HepG2 (cell line): ENCODE results near the gene WWP2. TPM values are rescaled to one million over a fixed set of nuclear protein-coding genes. Genes with fewer than 3 reads are reported as not detected.

ENCODE experiments used
- ATAC-seq: fragments of 200-7000 bp; cut with Tn5 transposase; 3 replicates; pipeline ENCODE4 v1.9.1; 2020; ENCODE audit warnings: mild to moderate bottlenecking, moderate library complexity
- BruUV-seq: library from RNA; stranded (reverse); fragments of 400-500 nt; replicated peaks from 2 replicates; lab custom pipeline; 2021; lab: Mats Ljungman, UMichigan
- CTCF ChIA-PET: fragments of 300-600 bp; formaldehyde crosslinking; extraction: SDS; loops from one replicate; lab custom pipeline; 2021; ENCODE audit warnings: low total read pairs, inconsistent platforms, low intra/inter-chr PET ratio; lab: Yijun Ruan, JAX
- POLR2A ChIA-PET: fragments of 350-600 bp; sonication (Branson Sonifier 250); formaldehyde crosslinking; loops from one replicate; lab custom pipeline; 2020; ENCODE audit warnings: antibody characterized with exemption, inconsistent platforms; lab: Yijun Ruan, JAX
- DNase-seq: peaks from one replicate; pipeline ENCODE4 v3.0.0-alpha.2; 2015; ENCODE audit warnings: low spot score
- FAIRE-seq: peaks from 3 replicates; lab custom pipeline; 2011; peaks lifted over from hg19 to GRCh38; lab: Jason Lieb, UNC
- H2AFZ ChIP-seq: one replicate; pipeline ENCODE4 v1.6.1; 2011; ENCODE audit warnings: low read length, inconsistent platforms
- H3K27ac ChIP-seq: fragments of 300-600 bp; 3 replicates; pipeline ENCODE4 v1.8.0; 2011; ENCODE audit warnings: mixed run types, mild to moderate bottlenecking, mixed read lengths, low read length, inconsistent platforms; ENCODE audit not compliant: insufficient read depth; ENCODE audit errors: extremely low read length
- H3K27me3 ChIP-seq, 2 experiments: fragments of 200-600 bp in 1 of 2; 2 replicates in 1 of 2; 3 replicates in 1 of 2; pipeline versions ENCODE4 v1.6.0 to v1.8.0; 2011; ENCODE audit warnings: low read length in 2 of 2, mild to moderate bottlenecking in 2 of 2, moderate library complexity in 2 of 2, inconsistent platforms in 1 of 2; ENCODE audit not compliant: insufficient read depth in 2 of 2, control insufficient read depth in 1 of 2
- H3K36me3 ChIP-seq, 2 experiments: fragments of 200-600 bp in 1 of 2; replicated peaks in 1 of 2; 2 replicates in 1 of 2; 3 replicates in 1 of 2; pipeline versions ENCODE4 v1.5.1 to v1.8.0; 2011; ENCODE audit warnings: low read length in 2 of 2, inconsistent platforms in 1 of 2; ENCODE audit not compliant: insufficient read depth in 2 of 2, control insufficient read depth in 1 of 2
- H3K4me1 ChIP-seq: 2 replicates; pipeline ENCODE4 v1.5.1; 2012; ENCODE audit warnings: low read length, inconsistent platforms; ENCODE audit not compliant: insufficient read depth
- H3K4me2 ChIP-seq: 2 replicates; pipeline ENCODE4 v1.6.0; 2011; ENCODE audit warnings: low read depth, low read length, inconsistent platforms
- H3K4me3 ChIP-seq, 3 experiments: fragments of 200-600 bp in 1 of 3; sonication (generic), shearing (Covaris generic) in 1 of 3; replicated peaks in 1 of 3; 2 replicates each; pipeline ENCODE4 v1.5.1; 2011 to 2016; ENCODE audit warnings: low read length in 3 of 3, inconsistent platforms in 2 of 3, low read depth in 2 of 3, mild to moderate bottlenecking in 2 of 3, control low read depth in 1 of 3, mixed read lengths in 1 of 3; ENCODE audit not compliant: insufficient read depth in 1 of 3
- H3K79me2 ChIP-seq: one replicate; pipeline ENCODE4 v1.6.1; 2011; ENCODE audit warnings: low read length, inconsistent platforms; ENCODE audit not compliant: insufficient read depth
- H3K9ac ChIP-seq: 2 replicates; pipeline ENCODE4 v1.6.0; 2011; ENCODE audit warnings: mild to moderate bottlenecking, low read depth, low read length, inconsistent platforms; ENCODE audit not compliant: insufficient read depth
- H3K9me3 ChIP-seq: 2 replicates; pipeline ENCODE4 v1.5.1; 2012; ENCODE audit warnings: mild to moderate bottlenecking, low read length
- H4K20me1 ChIP-seq: 2 replicates; pipeline ENCODE4 v1.6.0; 2011; ENCODE audit warnings: inconsistent platforms, mild to moderate bottlenecking, low read length, moderate library complexity; ENCODE audit not compliant: insufficient read depth
- CC2D1A ChIP-seq: sonication (generic); formaldehyde crosslinking; IDR thresholded peaks from 2 replicates; pipeline ENCODE4 v1.8.1; 2023; ENCODE audit warnings: mild to moderate bottlenecking, missing genetic modification reagents
- CENPT ChIP-seq: sonication (generic); formaldehyde crosslinking; IDR thresholded peaks from 2 replicates; pipeline ENCODE4 v1.8.0; 2022; ENCODE audit warnings: low read depth, mild to moderate bottlenecking, moderate library complexity, missing genetic modification reagents
- FOSL1 ChIP-seq: sonication (generic); formaldehyde crosslinking; IDR thresholded peaks from 2 replicates; pipeline ENCODE4 v1.9.0; 2021; ENCODE audit warnings: missing genetic modification reagents, borderline replicate concordance
- MATR3 ChIP-seq: sonication (generic); formaldehyde crosslinking; IDR thresholded peaks from 2 replicates; pipeline ENCODE4 v1.4.0; 2020; ENCODE audit warnings: missing genetic modification reagents
- MLLT10 ChIP-seq: sonication (generic); formaldehyde crosslinking; IDR thresholded peaks from 2 replicates; pipeline ENCODE4 v1.4.0; 2020; ENCODE audit warnings: missing genetic modification reagents
- MYC ChIP-seq: sonication (generic); formaldehyde crosslinking; IDR thresholded peaks from 2 replicates; pipeline ENCODE4 v1.9.0; 2021; ENCODE audit warnings: missing genetic modification reagents, borderline replicate concordance
- REL ChIP-seq: sonication (generic); formaldehyde crosslinking; conservative IDR thresholded peaks from 2 replicates; pipeline ENCODE4 v1.8.0; 2022; ENCODE audit warnings: mild to moderate bottlenecking, missing genetic modification reagents, moderate library complexity
- SAP130 ChIP-seq: IDR thresholded peaks from 2 replicates; pipeline ENCODE4 v1.6.1; 2016; ENCODE audit warnings: low read depth
- SIN3B ChIP-seq: fragments of 150-350 bp; IDR thresholded peaks from 2 replicates; pipeline ENCODE4 v1.6.1; 2014; ENCODE audit warnings: low read length
- TBX2 ChIP-seq: sonication (generic); formaldehyde crosslinking; IDR thresholded peaks from 2 replicates; pipeline ENCODE4 v1.5.0; 2020; ENCODE audit warnings: missing genetic modification reagents, mild to moderate bottlenecking, borderline replicate concordance
- WIZ ChIP-seq: sonication (generic); formaldehyde crosslinking; IDR thresholded peaks from 2 replicates; pipeline ENCODE4 v1.5.1; 2020; ENCODE audit warnings: mild to moderate bottlenecking, missing genetic modification reagents
- ZC3H4 ChIP-seq: sonication (generic); formaldehyde crosslinking; IDR thresholded peaks from 2 replicates; pipeline ENCODE4 v1.4.0; 2020; ENCODE audit warnings: missing genetic modification reagents, borderline replicate concordance
- ZFP36L1 ChIP-seq: sonication (generic); formaldehyde crosslinking; IDR thresholded peaks from 2 replicates; pipeline ENCODE4 v1.8.0; 2022; ENCODE audit warnings: mild to moderate bottlenecking, missing genetic modification reagents, moderate library complexity
- ZNF205 ChIP-seq: IDR thresholded peaks from 2 replicates; pipeline ENCODE4 v1.6.1; 2018; ENCODE audit warnings: missing biosample characterization, missing genetic modification reagents
- ZNF44 ChIP-seq: sonication (generic); formaldehyde crosslinking; IDR thresholded peaks from 2 replicates; pipeline ENCODE4 v1.5.1; 2020; ENCODE audit warnings: mild to moderate bottlenecking, missing genetic modification reagents
- ZNF547 ChIP-seq: sonication (generic); formaldehyde crosslinking; IDR thresholded peaks from 2 replicates; pipeline ENCODE4 v1.5.1; 2020; ENCODE audit warnings: mild to moderate bottlenecking, missing genetic modification reagents
- WGBS: methylation state at CpG from one replicate; pipeline ENCODE4 v1.1.6; 2017; ENCODE audit warnings: low lambda C conversion rate; 5-methylcytosine and 5-hydroxymethylcytosine counted together
- in situ Hi-C: cut with HindIII; loops from 2 replicates; pipeline ENCODE4 v1.10.0; 2017; ENCODE audit warnings: low pct_unique_long_range_greater_than_20kb; ENCODE audit not compliant: extremely low pct_ligation_motif_present
- intact Hi-C: fragments of 100-400 bp; cut with micrococcal nuclease; formaldehyde crosslinking; loops from one replicate; pipeline ENCODE4 v1.10.0; 2022; ENCODE audit not compliant: unreplicated experiment
- polyA plus RNA-seq, 8 experiments: library from polyadenylated mRNA; depleted of rRNA in 3 of 8; stranded (reverse) in 7 of 8; unstranded in 1 of 8; fragments of >200 nt; fragmentation: Illumina TruSeq in 4 of 8; extraction: Trizol in 4 of 8; gene quantifications; 2 replicates each; pipeline versions ENCODE4 v1.2.1 to v1.2.3, GENCODE V29; 2011 to 2016; ENCODE audit warnings: low read depth in 4 of 8, missing spikeins in 1 of 8, mixed read lengths in 1 of 8; ENCODE audit not compliant: insufficient read depth in 1 of 8
- total RNA-seq, 5 experiments: library from RNA; depleted of rRNA; stranded (reverse); fragments of >200 nt; fragmentation: Illumina TruSeq; extraction: Trizol; gene quantifications; 2 replicates each; pipeline ENCODE4 v1.2.3, GENCODE V29; 2016; ENCODE audit warnings: low read depth in 1 of 5
- TF ChIP-seq, protein P1 (sequence below): IDR thresholded peaks from 2 replicates; pipeline ENCODE4 v1.6.1; 2016; ENCODE audit warnings: mild to moderate bottlenecking
- TF ChIP-seq, protein P2 (sequence below): sonication (generic); formaldehyde crosslinking; IDR thresholded peaks from 2 replicates; pipeline ENCODE4 v1.4.0; 2020; ENCODE audit warnings: mild to moderate bottlenecking, low read depth, missing genetic modification reagents

Gene WWP2
- total and polyA plus RNA-seq, 2 of the 13 experiments (the other 11 are each of a cell fraction or from before 2014, with no cell fraction given), result 11.4 to 28.2 TPM

DNA sequence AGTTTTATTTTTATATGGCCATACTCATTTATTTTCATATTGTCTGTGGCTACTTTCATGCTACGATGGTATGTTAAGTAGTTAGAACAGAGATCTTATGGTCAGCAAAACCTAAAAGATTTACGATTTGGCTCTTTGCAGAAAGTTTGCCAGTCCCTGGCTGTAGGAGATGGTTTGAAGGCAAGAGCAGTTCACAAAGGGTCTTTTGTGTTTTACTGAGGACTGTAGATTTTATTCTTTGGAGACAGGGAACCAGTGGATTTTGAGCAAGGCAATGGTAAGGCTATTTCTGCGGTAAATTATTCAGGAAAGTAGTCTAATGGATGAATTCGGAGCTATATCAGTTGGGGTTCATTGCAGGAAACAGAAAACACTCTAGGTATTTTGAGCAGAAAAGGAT, 90.7 kb downstream of the WWP2 start (continued):
- no peak for TF ChIP-seq MATR3
- TF ChIP-seq, all 625 proteins: peak for 0

- H3K4me3 ChIP-seq, result no peak overlapping the region
- no peaks in the 10 kb centered on the region for H3K79me2 ChIP-seq
- 97% methylated on average over 6 of the region's 6 CpGs for WGBS
- TF ChIP-seq ZNF547 (CRISPR knock-in tag), result no peak
- no peak for TF ChIP-seq FOSL1 (CRISPR knock-in tag)
- TF ChIP-seq, protein P1, sequence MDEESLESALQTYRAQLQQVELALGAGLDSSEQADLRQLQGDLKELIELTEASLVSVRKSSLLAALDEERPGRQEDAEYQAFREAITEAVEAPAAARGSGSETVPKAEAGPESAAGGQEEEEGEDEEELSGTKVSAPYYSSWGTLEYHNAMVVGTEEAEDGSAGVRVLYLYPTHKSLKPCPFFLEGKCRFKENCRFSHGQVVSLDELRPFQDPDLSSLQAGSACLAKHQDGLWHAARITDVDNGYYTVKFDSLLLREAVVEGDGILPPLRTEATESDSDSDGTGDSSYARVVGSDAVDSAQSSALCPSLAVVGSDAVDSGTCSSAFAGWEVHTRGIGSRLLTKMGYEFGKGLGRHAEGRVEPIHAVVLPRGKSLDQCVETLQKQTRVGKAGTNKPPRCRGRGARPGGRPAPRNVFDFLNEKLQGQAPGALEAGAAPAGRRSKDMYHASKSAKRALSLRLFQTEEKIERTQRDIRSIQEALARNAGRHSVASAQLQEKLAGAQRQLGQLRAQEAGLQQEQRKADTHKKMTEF (CRISPR knock-in tag), result no peak
- no peak for TF ChIP-seq ZNF44 (CRISPR knock-in tag)
- TF ChIP-seq CC2D1A, result no peak
- TF ChIP-seq MLLT10, result no peak
- no peak for TF ChIP-seq WIZ (CRISPR knock-in tag)
- TF ChIP-seq ZFP36L1 (CRISPR knock-in tag), result no peak
- TF ChIP-seq ZC3H4 (CRISPR knock-in tag), result no peak
- TF ChIP-seq ZNF205 (CRISPR knock-in tag), result no peak
- no peak for TF ChIP-seq CENPT (CRISPR knock-in tag)
- no peak for TF ChIP-seq MYC (CRISPR knock-in tag)
- no peak for TF ChIP-seq SAP130
- no peak for TF ChIP-seq REL (CRISPR knock-in tag)
- TF ChIP-seq TBX2 (CRISPR knock-in tag), result no peak
- TF ChIP-seq, protein P2, sequence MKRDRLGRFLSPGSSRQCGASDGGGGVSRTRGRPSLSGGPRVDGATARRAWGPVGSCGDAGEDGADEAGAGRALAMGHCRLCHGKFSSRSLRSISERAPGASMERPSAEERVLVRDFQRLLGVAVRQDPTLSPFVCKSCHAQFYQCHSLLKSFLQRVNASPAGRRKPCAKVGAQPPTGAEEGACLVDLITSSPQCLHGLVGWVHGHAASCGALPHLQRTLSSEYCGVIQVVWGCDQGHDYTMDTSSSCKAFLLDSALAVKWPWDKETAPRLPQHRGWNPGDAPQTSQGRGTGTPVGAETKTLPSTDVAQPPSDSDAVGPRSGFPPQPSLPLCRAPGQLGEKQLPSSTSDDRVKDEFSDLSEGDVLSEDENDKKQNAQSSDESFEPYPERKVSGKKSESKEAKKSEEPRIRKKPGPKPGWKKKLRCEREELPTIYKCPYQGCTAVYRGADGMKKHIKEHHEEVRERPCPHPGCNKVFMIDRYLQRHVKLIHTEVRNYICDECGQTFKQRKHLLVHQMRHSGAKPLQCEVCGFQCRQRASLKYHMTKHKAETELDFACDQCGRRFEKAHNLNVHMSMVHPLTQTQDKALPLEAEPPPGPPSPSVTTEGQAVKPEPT (CRISPR knock-in tag), result no peak
- TF ChIP-seq SIN3B, result no peak
- in situ Hi-C loops, result no loop called here
- peaks cover 40% of the 10 kb centered on the region for H3K4me1 ChIP-seq
- no TSS peak for BruUV-seq
- ChIA-PET POLR2A (no interaction called here), CTCF (no interaction called here)
- H3K36me3 ChIP-seq, result peaks cover 2 to 9% of the 10 kb centered on the region in 2 experiments; a peak in 3 of 5 replicates
- H3K9ac ChIP-seq, result no peak overlapping the region
- intact Hi-C loops, result no loop called here
- FAIRE-seq, result no peak
- H3K4me2 ChIP-seq, result no peak overlapping the region
- no peak for ATAC-seq
- no peaks in the 10 kb centered on the region for H3K9me3 ChIP-seq
- DNase-seq, result no peak
- no peak overlapping the region for H3K27ac ChIP-seq
- no peaks in the 10 kb centered on the region for H3K27me3 ChIP-seq
- no peaks in the 10 kb centered on the region for H4K20me1 ChIP-seq
- H2AFZ ChIP-seq, result no peak overlapping the region
Measured at GRCh38 chr16:69853481-69853880, 91.3 kb downstream of the WWP2 start.
